ENCODE results near the gene AUTS2. TPM values are rescaled to one million over a fixed set of nuclear protein-coding genes. Genes with fewer than 3 reads are reported as not detected.

AUTS2 gene
- total RNA-seq, 6 donors from 2014 or later: 38.9 to 151 (median 55.8) TPM

GRCh38 chr7:70242826-70243225 is 644.6 kb downstream of the AUTS2 start:
- TF ChIP-seq POLR2AphosphoS5 (IDR thresholded peaks at IDR 0.05): no peak
- TF ChIP-seq CTCF (IDR thresholded peaks at IDR 0.05): no peak
- TF ChIP-seq POLR2A (IDR thresholded peaks at IDR 0.05): no peak
- TF ChIP-seq EP300 (IDR thresholded peaks at IDR 0.05): no peak
- Histone ChIP-seq H3K4me3 (no peak overlapping the region), H3K9me3 (no peaks in the 10 kb centered on the region), H3K36me3 (no peaks in the 10 kb centered on the region), H3K27ac (no peak overlapping the region), H3K27me3 (no peaks in the 10 kb centered on the region), H3K4me1 (no peaks in the 10 kb centered on the region)
- ATAC-seq (ENCODE audit: low FRiP score in 2 of 2) (no peak), DNase-seq (no peak)
- 92 to 94% methylated on average over 4 of the region's 4 CpGs for WGBS, 2 donors

GRCh38 chr7:70243443-70243842 is 645.2 kb downstream of the AUTS2 start:
- no peak overlapping the region for H3K27ac ChIP-seq
- TF ChIP-seq EP300 (IDR thresholded peaks at IDR 0.05): no peak
- no peak for TF ChIP-seq POLR2A (IDR thresholded peaks at IDR 0.05)
- TF ChIP-seq POLR2AphosphoS5 (IDR thresholded peaks at IDR 0.05): no peak
- 97 to 98% methylated on average over 2 of the region's 2 CpGs for WGBS, 2 donors
- no peaks in the 10 kb centered on the region for H3K36me3 ChIP-seq
- H3K4me3 ChIP-seq: no peak overlapping the region
- DNase-seq (no peak), ATAC-seq (ENCODE audit: low FRiP score in 2 of 2) (no peak)
- no peaks in the 10 kb centered on the region for H3K9me3 ChIP-seq
- H3K27me3 ChIP-seq: no peaks in the 10 kb centered on the region
- H3K4me1 ChIP-seq: no peaks in the 10 kb centered on the region

- Histone ChIP-seq H3K9me3 (no peaks in the 10 kb centered on the region), H3K27me3 (no peaks in the 10 kb centered on the region), H3K27ac (no peak overlapping the region), H3K4me1 (peaks cover 0 to 3% (median 0%) of the 10 kb centered on the region in 4 donors), H3K4me3 (no peak overlapping the region), H3K36me3 (no peaks in the 10 kb centered on the region)
- ATAC-seq (ENCODE audit: low FRiP score in 2 of 2) (no peak), DNase-seq (no peak)
- no peak for TF ChIP-seq POLR2A (IDR thresholded peaks at IDR 0.05)
- no peak for TF ChIP-seq CTCF (IDR thresholded peaks at IDR 0.05)
- WGBS, 2 donors: 86 to 95% methylated on average over 4 of the region's 4 CpGs
Measured at GRCh38 chr7:70257921-70258320, 659.6 kb downstream of the AUTS2 start.

GRCh38 chr7:70259502-70259901 is 661.2 kb downstream of the AUTS2 start:
- peak in 1 of 2 donors; percentile 32 for TF ChIP-seq POLR2AphosphoS5 (IDR thresholded peaks at IDR 0.05)
- no peak for TF ChIP-seq CTCF (IDR thresholded peaks at IDR 0.05)
- H3K36me3 ChIP-seq: no peaks in the 10 kb centered on the region
- no peak overlapping the region for H3K27ac ChIP-seq
- DNase-seq (peak in 1 of 2 donors; percentile 27), ATAC-seq (ENCODE audit: low FRiP score in 2 of 2) (peak in 1 of 2 donors; percentile 82)
- H3K27me3 ChIP-seq: no peaks in the 10 kb centered on the region
- H3K4me3 ChIP-seq: no peak overlapping the region
- WGBS, 2 donors: 63 to 64% methylated on average over 1 of the region's 1 CpG
- peaks cover 0 to 3% (median 0%) of the 10 kb centered on the region in 4 donors for H3K4me1 ChIP-seq
- H3K9me3 ChIP-seq: no peaks in the 10 kb centered on the region

GRCh38 chr7:70263471-70264255 is 665.4 kb downstream of the AUTS2 start:
- DNase-seq (no peak), ATAC-seq (ENCODE audit: low FRiP score in 2 of 2) (no peak)
- 83 to 84% methylated on average over 7 of the region's 7 CpGs for WGBS, 2 donors
- Histone ChIP-seq H3K9me3 (no peaks in the 10 kb centered on the region), H3K36me3 (no peaks in the 10 kb centered on the region), H3K27ac (no peak overlapping the region), H3K4me3 (no peak overlapping the region), H3K4me1 (peaks cover 0 to 3% (median 0%) of the 10 kb centered on the region in 4 donors), H3K27me3 (no peaks in the 10 kb centered on the region)
- no peak for TF ChIP-seq POLR2A (IDR thresholded peaks at IDR 0.05)

- TF ChIP-seq EP300 (IDR thresholded peaks at IDR 0.05) (no peak), POLR2AphosphoS5 (IDR thresholded peaks at IDR 0.05) (no peak), CTCF (IDR thresholded peaks at IDR 0.05) (no peak), POLR2A (IDR thresholded peaks at IDR 0.05) (no peak)
- no peaks in the 10 kb centered on the region for H3K36me3 ChIP-seq
- 84 to 93% methylated on average over 2 of the region's 2 CpGs for WGBS, 2 donors
Measured at GRCh38 chr7:70266186-70266585, 667.9 kb downstream of the AUTS2 start.

More at GRCh38 chr7:70266186-70266585, 667.9 kb downstream of the AUTS2 start:
- Histone ChIP-seq H3K4me3 (no peak overlapping the region), H3K27ac (no peak overlapping the region), H3K4me1 (no peaks in the 10 kb centered on the region), H3K9me3 (no peaks in the 10 kb centered on the region), H3K27me3 (no peaks in the 10 kb centered on the region)
- ATAC-seq (ENCODE audit: low FRiP score in 2 of 2) (no peak), DNase-seq (no peak)
